Measurements from ENCODE around the gene ZBTB6. TPM values are rescaled to one million over a fixed set of nuclear protein-coding genes. Genes with fewer than 3 reads are reported as not detected.
A peak's percentile ranks its signal among the peaks of the same experiment; 100 is the strongest.

Gene ZBTB6
- total and polyA plus RNA-seq, 9 of the 15 experiments (the other 6 are each of a cell fraction or from before 2014, with no cell fraction given): 1.4 to 7.2 (median 5.3) TPM

GRCh38 chr9:122931226-122932121, 18.4 kb upstream of the ZBTB6 start, which contains the start of gene ZBTB26 (continued):
- no peak for TF ChIP-seq ATF1 (CRISPR knock-in tag; IDR thresholded peaks at IDR 0.05)
- peak; percentile 80 for TF ChIP-seq ATF1 (tag; IDR thresholded peaks at IDR 0.05)
- TF ChIP-seq SNIP1 (IDR thresholded peaks at IDR 0.05; ENCODE audit: low read depth): no peak
- TF ChIP-seq RFX7 (CRISPR knock-in tag; IDR thresholded peaks at IDR 0.05): no peak
- no peak for TF ChIP-seq MEIS2 (IDR thresholded peaks at IDR 0.05; ENCODE audit: partially characterized antibody)
- no peak for TF ChIP-seq CBX3 (IDR thresholded peaks at IDR 0.05; ENCODE audit: borderline replicate concordance in 1 of 2, low read length in 2 of 2)
- TF ChIP-seq ZNF24 (IDR thresholded peaks at IDR 0.05): peak; percentile 35; the same call in 1 of the 2 replicates
- TF ChIP-seq CCNT2 (IDR thresholded peaks at IDR 0.05; ENCODE audit: borderline replicate concordance, extremely low read depth, insufficient read length, low read depth, low read length): peak; percentile 51
- TF ChIP-seq, protein P1, sequence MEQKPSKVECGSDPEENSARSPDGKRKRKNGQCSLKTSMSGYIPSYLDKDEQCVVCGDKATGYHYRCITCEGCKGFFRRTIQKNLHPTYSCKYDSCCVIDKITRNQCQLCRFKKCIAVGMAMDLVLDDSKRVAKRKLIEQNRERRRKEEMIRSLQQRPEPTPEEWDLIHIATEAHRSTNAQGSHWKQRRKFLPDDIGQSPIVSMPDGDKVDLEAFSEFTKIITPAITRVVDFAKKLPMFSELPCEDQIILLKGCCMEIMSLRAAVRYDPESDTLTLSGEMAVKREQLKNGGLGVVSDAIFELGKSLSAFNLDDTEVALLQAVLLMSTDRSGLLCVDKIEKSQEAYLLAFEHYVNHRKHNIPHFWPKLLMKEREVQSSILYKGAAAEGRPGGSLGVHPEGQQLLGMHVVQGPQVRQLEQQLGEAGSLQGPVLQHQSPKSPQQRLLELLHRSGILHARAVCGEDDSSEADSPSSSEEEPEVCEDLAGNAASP (IDR thresholded peaks at IDR 0.05): no peak
- no peak for TF ChIP-seq RNF219 (CRISPR knock-in tag; IDR thresholded peaks at IDR 0.05)
- TF ChIP-seq NFIC (IDR thresholded peaks at IDR 0.05): peak; percentile 71
- TF ChIP-seq U2AF1 (optimal IDR thresholded peaks at IDR 0.05; ENCODE audit: low read depth, low read length): no peak
- TF ChIP-seq PURB (CRISPR knock-in tag; IDR thresholded peaks at IDR 0.05; ENCODE audit: low read depth): no peak
- no peak for TF ChIP-seq ZNF444 (CRISPR knock-in tag; IDR thresholded peaks at IDR 0.05)
- no peak for TF ChIP-seq TARDBP (IDR thresholded peaks at IDR 0.05)
- TF ChIP-seq NFRKB (IDR thresholded peaks at IDR 0.05; ENCODE audit: low read depth): no peak
- TF ChIP-seq HOXB6 (CRISPR knock-in tag; IDR thresholded peaks at IDR 0.05; ENCODE audit: borderline replicate concordance): no peak
- TF ChIP-seq FOXP1 (CRISPR knock-in tag; IDR thresholded peaks at IDR 0.05): no peak; the same call in 1 of the 2 replicates
- no peak for TF ChIP-seq STAG1 (CRISPR knock-in tag; IDR thresholded peaks at IDR 0.05; ENCODE audit: borderline replicate concordance)
- TF ChIP-seq, protein P2, sequence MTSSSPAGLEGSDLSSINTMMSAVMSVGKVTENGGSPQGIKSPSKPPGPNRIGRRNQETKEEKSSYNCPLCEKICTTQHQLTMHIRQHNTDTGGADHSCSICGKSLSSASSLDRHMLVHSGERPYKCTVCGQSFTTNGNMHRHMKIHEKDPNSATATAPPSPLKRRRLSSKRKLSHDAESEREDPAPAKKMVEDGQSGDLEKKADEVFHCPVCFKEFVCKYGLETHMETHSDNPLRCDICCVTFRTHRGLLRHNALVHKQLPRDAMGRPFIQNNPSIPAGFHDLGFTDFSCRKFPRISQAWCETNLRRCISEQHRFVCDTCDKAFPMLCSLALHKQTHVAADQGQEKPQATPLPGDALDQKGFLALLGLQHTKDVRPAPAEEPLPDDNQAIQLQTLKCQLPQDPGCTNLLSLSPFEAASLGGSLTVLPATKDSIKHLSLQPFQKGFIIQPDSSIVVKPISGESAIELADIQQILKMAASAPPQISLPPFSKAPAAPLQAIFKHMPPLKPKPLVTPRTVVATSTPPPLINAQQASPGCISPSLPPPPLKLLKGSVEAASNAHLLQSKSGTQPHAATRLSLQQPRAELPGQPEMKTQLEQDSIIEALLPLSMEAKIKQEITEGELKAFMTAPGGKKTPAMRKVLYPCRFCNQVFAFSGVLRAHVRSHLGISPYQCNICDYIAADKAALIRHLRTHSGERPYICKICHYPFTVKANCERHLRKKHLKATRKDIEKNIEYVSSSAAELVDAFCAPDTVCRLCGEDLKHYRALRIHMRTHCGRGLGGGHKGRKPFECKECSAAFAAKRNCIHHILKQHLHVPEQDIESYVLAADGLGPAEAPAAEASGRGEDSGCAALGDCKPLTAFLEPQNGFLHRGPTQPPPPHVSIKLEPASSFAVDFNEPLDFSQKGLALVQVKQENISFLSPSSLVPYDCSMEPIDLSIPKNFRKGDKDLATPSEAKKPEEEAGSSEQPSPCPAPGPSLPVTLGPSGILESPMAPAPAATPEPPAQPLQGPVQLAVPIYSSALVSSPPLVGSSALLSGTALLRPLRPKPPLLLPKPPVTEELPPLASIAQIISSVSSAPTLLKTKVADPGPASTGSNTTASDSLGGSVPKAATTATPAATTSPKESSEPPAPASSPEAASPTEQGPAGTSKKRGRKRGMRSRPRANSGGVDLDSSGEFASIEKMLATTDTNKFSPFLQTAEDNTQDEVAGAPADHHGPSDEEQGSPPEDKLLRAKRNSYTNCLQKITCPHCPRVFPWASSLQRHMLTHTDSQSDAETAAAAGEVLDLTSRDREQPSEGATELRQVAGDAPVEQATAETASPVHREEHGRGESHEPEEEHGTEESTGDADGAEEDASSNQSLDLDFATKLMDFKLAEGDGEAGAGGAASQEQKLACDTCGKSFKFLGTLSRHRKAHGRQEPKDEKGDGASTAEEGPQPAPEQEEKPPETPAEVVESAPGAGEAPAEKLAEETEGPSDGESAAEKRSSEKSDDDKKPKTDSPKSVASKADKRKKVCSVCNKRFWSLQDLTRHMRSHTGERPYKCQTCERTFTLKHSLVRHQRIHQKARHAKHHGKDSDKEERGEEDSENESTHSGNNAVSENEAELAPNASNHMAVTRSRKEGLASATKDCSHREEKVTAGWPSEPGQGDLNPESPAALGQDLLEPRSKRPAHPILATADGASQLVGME (CRISPR knock-in tag; IDR thresholded peaks at IDR 0.05): no peak; the same call in 1 of the 2 replicates
